Purkinje cell (primary cell): Measurements from ENCODE around the gene GRIN2A. TPM values are rescaled to one million over a fixed set of nuclear protein-coding genes. Genes with fewer than 3 reads are reported as not detected.

Experiments used
- polyA plus RNA-seq: library from polyadenylated mRNA; unstranded; fragments of >200 nt; fragmentation: Nextera tagmentation; gene quantifications from 2 replicates; pipeline ENCODE4 v1.2.1, GENCODE V29; 2014

The GRIN2A gene
- 20.5 and 22.1 TPM in 2 replicates for polyA plus RNA-seq

DNA sequence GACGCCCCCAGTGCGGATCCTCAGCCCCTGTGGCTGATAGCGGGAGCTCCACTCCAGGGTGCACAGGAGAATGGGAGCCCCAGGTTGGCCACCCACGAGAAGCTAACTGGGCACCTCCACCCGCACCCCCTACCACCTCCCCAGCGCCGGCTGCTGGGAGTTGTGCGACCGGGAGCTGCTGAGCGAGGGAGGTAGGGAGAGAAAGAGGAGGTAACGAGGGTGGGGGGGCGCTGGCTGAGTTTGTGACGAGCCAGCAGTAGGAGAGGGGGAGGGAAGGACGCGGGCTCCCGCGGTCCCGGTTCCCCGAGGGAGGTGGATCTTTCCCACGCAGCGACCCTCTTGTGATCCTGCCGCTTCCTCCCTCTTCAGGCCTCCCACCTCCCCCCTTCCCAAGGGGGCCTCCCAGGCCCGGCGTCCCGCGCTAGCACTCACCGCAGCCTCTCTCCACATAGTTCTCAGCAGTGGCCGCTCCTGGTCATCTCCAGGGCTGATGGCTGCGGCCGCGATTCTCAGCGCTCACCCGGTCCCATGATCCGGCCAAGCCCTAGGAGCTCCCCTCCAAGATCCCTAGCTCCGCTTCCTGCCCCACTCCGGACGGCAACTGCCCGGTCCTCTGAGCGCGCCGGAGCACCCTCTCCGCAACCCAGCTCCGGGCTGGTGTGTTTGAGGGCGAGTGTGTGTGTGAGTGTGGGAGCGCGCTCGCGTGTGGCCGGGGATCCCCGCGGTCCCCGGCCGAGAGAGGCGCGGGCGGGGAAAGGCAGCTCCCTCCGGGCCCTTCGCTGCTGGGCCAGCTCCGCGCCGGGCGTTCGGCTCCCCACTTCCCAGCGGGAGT, at the start of gene GRIN2A:
TSS of gene GRIN2A (minus strand) at position 207 of the 832 bp plus-strand sequence. CDS start 2,017 bp downstream, outside the sequence.

Other genes with a start within 250 kb of the GRIN2A start
- 74.3 and 85.7 TPM in 2 replicates for gene ATF7IP2, start 203.6 kb upstream of the GRIN2A start, polyA plus RNA-seq